Measurements from ENCODE around the gene GMPR.
"Not testable (repeated sequence)": the region's sequence is repeated elsewhere in the genome, so short reads cannot be mapped to it uniquely, and the experiment has no call there.

The GMPR gene

DNA sequence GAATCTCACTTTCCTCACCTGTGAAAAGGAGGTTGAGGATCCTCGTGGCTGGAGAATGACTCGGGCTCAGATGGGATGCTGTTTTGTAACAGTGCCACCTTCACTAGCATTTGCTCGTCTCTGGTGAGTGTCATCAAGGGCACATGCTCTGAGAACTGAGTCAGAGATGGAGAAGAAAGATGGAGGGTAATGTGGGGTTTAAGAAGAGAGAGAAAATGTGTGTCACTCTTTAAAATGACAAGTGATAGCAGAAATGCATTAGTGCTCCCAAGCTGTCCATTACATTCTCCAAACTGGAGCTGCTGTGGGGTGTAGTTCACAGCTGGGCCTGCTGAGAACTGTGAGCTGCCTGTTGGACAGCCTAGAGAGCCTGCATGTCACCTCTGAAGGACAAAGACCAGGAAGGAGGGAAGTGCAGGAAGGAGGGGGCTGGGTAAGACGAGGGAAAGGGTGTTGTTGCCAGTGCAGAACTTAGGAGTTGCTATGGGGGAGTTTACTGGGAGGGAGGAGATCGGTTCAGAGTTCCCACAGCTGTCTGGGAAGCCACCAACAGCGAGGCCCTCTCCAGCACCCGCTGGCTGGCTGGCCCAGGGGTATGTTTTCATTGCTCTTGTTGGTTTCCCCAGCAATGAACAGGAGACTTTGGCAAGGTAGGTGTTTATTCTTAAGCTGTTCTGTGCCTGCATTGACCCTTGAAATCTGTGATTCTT is 19.8 kb downstream of the GMPR start:
- no peaks in the 10 kb centered on the region for H3K9me2 ChIP-seq (replicated peaks; ENCODE audit: low read depth, low read length)
- H3F3A ChIP-seq (ENCODE audit: low read depth) = no peaks in the 10 kb centered on the region
- H3K36me3 ChIP-seq (ENCODE audit: insufficient read depth, low read length) = no peaks in the 10 kb centered on the region
- no peaks in the 10 kb centered on the region for H3K27me3 ChIP-seq (ENCODE audit: insufficient read depth, low read length, poor library complexity, severe bottlenecking)
- no peak overlapping the region for H3K9ac ChIP-seq (ENCODE audit: low read depth, low read length, poor library complexity, severe bottlenecking)
- H3K4me1 ChIP-seq (ENCODE audit: insufficient read depth, low read length, poor library complexity, severe bottlenecking) = no peaks in the 10 kb centered on the region
- no peak overlapping the region for H2AFZ ChIP-seq (ENCODE audit: low read length)
- no peaks in the 10 kb centered on the region for H4K20me1 ChIP-seq (ENCODE audit: insufficient read depth, low read length, poor library complexity, severe bottlenecking)
- no peak overlapping the region for H3K4me3 ChIP-seq (ENCODE audit: low read length, poor library complexity, severe bottlenecking)
- no peak overlapping the region for H3K4me2 ChIP-seq (ENCODE audit: low read depth, low read length, poor library complexity, severe bottlenecking)
- H3K9me3 ChIP-seq (ENCODE audit: insufficient read depth, low read depth, low read length) = no peaks in the 10 kb centered on the region
- no peaks in the 10 kb centered on the region for H3K79me2 ChIP-seq (ENCODE audit: insufficient read depth, low read length)
- TF ChIP-seq EZH2phosphoT487 (IDR thresholded peaks at IDR 0.05; ENCODE audit: borderline replicate concordance) = no peak
- no peak for TF ChIP-seq CTCF (conservative IDR thresholded peaks at IDR 0.05; ENCODE audit: low read length)

- Histone ChIP-seq H4K20me1 (ENCODE audit: insufficient read depth, low read length, poor library complexity, severe bottlenecking) (no peaks in the 10 kb centered on the region), H3K4me2 (ENCODE audit: low read depth, low read length, poor library complexity, severe bottlenecking) (no peak overlapping the region), H3K4me3 (ENCODE audit: low read length, poor library complexity, severe bottlenecking) (no peak overlapping the region), H3K9me2 (replicated peaks; ENCODE audit: low read depth, low read length) (no peaks in the 10 kb centered on the region), H3K4me1 (ENCODE audit: insufficient read depth, low read length, poor library complexity, severe bottlenecking) (no peaks in the 10 kb centered on the region), H3K36me3 (ENCODE audit: insufficient read depth, low read length) (no peaks in the 10 kb centered on the region), H3K9me3 (ENCODE audit: insufficient read depth, low read depth, low read length) (no peaks in the 10 kb centered on the region), H2AFZ (ENCODE audit: low read length) (no peak overlapping the region), H3K79me2 (ENCODE audit: insufficient read depth, low read length) (no peaks in the 10 kb centered on the region), H3F3A (ENCODE audit: low read depth) (no peaks in the 10 kb centered on the region), H3K27me3 (ENCODE audit: insufficient read depth, low read length, poor library complexity, severe bottlenecking) (no peaks in the 10 kb centered on the region), H3K9ac (ENCODE audit: low read depth, low read length, poor library complexity, severe bottlenecking) (no peak overlapping the region)
- TF ChIP-seq CTCF (conservative IDR thresholded peaks at IDR 0.05; ENCODE audit: low read length) (no peak), EZH2phosphoT487 (IDR thresholded peaks at IDR 0.05; ENCODE audit: borderline replicate concordance) (no peak)
These were observed 20.3 kb downstream of the GMPR start for GRCh38 chr6:16258709-16259075.

DNA sequence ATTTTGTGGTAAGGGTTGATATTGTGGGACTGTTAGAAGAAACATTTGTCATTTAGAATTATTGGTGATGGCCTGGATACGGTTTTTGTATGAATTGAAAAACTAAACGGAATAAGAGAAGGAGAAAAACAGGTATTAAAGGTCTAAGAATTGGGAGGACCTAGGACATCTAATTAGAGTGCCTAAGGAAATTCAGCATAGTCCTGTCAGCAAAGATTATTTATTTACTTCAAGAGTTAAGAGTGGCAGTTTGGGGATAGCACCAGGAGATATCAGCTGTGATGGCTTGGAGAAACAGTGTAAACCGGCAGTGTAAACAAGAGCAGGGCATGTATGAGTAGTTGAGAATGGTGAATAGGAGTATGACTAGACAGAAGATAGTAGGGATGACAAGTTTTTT is 21.2 kb downstream of the GMPR start:
- not testable (repeated sequence) for H2AFZ ChIP-seq (ENCODE audit: low read length); H4K20me1 ChIP-seq (ENCODE audit: insufficient read depth, low read length, poor library complexity, severe bottlenecking); H3K4me2 ChIP-seq (ENCODE audit: low read depth, low read length, poor library complexity, severe bottlenecking); H3K27me3 ChIP-seq (ENCODE audit: insufficient read depth, low read length, poor library complexity, severe bottlenecking); H3K9ac ChIP-seq (ENCODE audit: low read depth, low read length, poor library complexity, severe bottlenecking); H3K4me1 ChIP-seq (ENCODE audit: insufficient read depth, low read length, poor library complexity, severe bottlenecking); H3K4me3 ChIP-seq (ENCODE audit: low read length, poor library complexity, severe bottlenecking); H3K9me2 ChIP-seq (replicated peaks; ENCODE audit: low read depth, low read length); H3K79me2 ChIP-seq (ENCODE audit: insufficient read depth, low read length); H3F3A ChIP-seq (ENCODE audit: low read depth); H3K36me3 ChIP-seq (ENCODE audit: insufficient read depth, low read length); H3K9me3 ChIP-seq (ENCODE audit: insufficient read depth, low read depth, low read length)

- not testable (repeated sequence) for H3F3A ChIP-seq (ENCODE audit: low read depth); H2AFZ ChIP-seq (ENCODE audit: low read length); H3K4me1 ChIP-seq (ENCODE audit: insufficient read depth, low read length, poor library complexity, severe bottlenecking); H3K9me2 ChIP-seq (replicated peaks; ENCODE audit: low read depth, low read length); H3K4me3 ChIP-seq (ENCODE audit: low read length, poor library complexity, severe bottlenecking); H3K79me2 ChIP-seq (ENCODE audit: insufficient read depth, low read length); H3K9ac ChIP-seq (ENCODE audit: low read depth, low read length, poor library complexity, severe bottlenecking); H3K4me2 ChIP-seq (ENCODE audit: low read depth, low read length, poor library complexity, severe bottlenecking); H4K20me1 ChIP-seq (ENCODE audit: insufficient read depth, low read length, poor library complexity, severe bottlenecking); H3K9me3 ChIP-seq (ENCODE audit: insufficient read depth, low read depth, low read length); H3K36me3 ChIP-seq (ENCODE audit: insufficient read depth, low read length); H3K27me3 ChIP-seq (ENCODE audit: insufficient read depth, low read length, poor library complexity, severe bottlenecking)
These were observed 22.2 kb downstream of the GMPR start for GRCh38 chr6:16260602-16261001.

GRCh38 chr6:16262773-16263172 is 24.4 kb downstream of the GMPR start:
- not testable (repeated sequence) for H3K36me3 ChIP-seq (ENCODE audit: insufficient read depth, low read length); H3K9ac ChIP-seq (ENCODE audit: low read depth, low read length, poor library complexity, severe bottlenecking); H3K27me3 ChIP-seq (ENCODE audit: insufficient read depth, low read length, poor library complexity, severe bottlenecking); H3F3A ChIP-seq (ENCODE audit: low read depth); H3K9me3 ChIP-seq (ENCODE audit: insufficient read depth, low read depth, low read length); H3K4me1 ChIP-seq (ENCODE audit: insufficient read depth, low read length, poor library complexity, severe bottlenecking); H3K9me2 ChIP-seq (replicated peaks; ENCODE audit: low read depth, low read length); H3K79me2 ChIP-seq (ENCODE audit: insufficient read depth, low read length); H2AFZ ChIP-seq (ENCODE audit: low read length); H3K4me2 ChIP-seq (ENCODE audit: low read depth, low read length, poor library complexity, severe bottlenecking); H3K4me3 ChIP-seq (ENCODE audit: low read length, poor library complexity, severe bottlenecking); H4K20me1 ChIP-seq (ENCODE audit: insufficient read depth, low read length, poor library complexity, severe bottlenecking)

- not testable (repeated sequence) for H3K4me1 ChIP-seq (ENCODE audit: insufficient read depth, low read length, poor library complexity, severe bottlenecking); H4K20me1 ChIP-seq (ENCODE audit: insufficient read depth, low read length, poor library complexity, severe bottlenecking); H3K9ac ChIP-seq (ENCODE audit: low read depth, low read length, poor library complexity, severe bottlenecking); H3K27me3 ChIP-seq (ENCODE audit: insufficient read depth, low read length, poor library complexity, severe bottlenecking); H3K36me3 ChIP-seq (ENCODE audit: insufficient read depth, low read length); H3K79me2 ChIP-seq (ENCODE audit: insufficient read depth, low read length); H3K4me2 ChIP-seq (ENCODE audit: low read depth, low read length, poor library complexity, severe bottlenecking); H3K9me2 ChIP-seq (replicated peaks; ENCODE audit: low read depth, low read length); H3F3A ChIP-seq (ENCODE audit: low read depth); H2AFZ ChIP-seq (ENCODE audit: low read length); H3K9me3 ChIP-seq (ENCODE audit: insufficient read depth, low read depth, low read length); H3K4me3 ChIP-seq (ENCODE audit: low read length, poor library complexity, severe bottlenecking)
These were observed 25.2 kb downstream of the GMPR start for GRCh38 chr6:16263464-16264099.

Measured in Loucy (cell line).